HG03558 (cell line): ENCODE measurements around the gene SORT1.

Experiments
- ATAC-seq: cut with Tn5 transposase; IDR thresholded peaks from one replicate; pipeline ENCODE4 v1.9.1; 2021; ENCODE audit warnings: moderate number of reproducible peaks; ENCODE audit not compliant: unreplicated experiment; ENCODE audit errors: extremely low read depth

The SORT1 gene

DNA sequence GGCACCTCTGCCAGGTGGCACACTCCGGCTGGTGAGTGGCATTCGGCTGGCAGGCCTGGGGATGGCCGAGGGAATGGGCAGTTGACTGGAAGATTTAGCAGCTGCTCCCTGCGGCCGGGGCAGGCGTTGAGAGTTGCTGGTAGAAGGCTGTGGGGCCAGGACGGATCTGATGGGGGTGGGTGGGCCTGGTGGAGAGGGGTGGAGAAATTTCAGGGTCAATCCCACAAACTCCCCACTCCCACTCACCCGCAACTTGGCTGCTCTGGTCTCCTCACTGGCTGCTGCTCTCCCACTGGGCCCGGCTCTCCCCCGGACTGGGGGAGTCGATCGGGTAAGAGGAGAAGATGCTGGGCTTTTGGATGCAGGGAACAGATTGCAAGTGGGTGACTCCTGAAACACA, 116.9 kb downstream of the SORT1 start:
- ATAC-seq: no peak

- no peak for ATAC-seq
These were observed 118.0 kb downstream of the SORT1 start for GRCh38 chr1:109279615-109280278.

GRCh38 chr1:109277434-109278204, 120.1 kb downstream of the SORT1 start:
- no peak for ATAC-seq

DNA sequence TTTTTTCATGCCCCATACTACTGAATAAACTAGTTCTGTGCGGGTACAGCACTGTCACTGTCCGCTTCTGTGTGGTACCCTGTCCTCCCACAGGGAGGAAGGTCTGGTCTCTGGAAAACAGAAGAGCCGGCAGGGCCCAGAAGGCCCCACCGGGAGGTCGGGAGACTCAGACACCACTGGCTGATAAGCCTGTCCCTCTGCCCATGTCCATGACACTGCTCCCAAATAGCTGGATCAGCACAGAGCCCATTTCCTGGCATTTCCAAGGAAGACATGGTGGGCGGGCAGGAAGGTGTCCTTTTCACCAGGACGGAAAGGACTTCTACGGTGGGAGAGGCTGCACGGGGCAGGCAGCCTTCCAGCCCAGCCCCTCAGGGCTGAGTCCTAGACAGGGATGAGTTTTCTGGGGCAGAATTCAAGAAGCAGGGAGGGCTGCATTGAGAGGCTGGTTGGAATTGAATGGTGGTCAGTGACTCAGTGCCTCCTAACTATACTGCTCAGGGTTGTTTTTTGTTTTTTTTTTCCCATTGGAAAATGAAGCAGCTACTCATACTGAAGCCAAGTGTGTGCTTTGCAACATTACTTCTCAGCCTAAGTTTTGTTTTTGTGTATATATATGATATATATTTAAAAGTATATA, 121.9 kb downstream of the SORT1 start:
- ATAC-seq: no peak

DNA sequence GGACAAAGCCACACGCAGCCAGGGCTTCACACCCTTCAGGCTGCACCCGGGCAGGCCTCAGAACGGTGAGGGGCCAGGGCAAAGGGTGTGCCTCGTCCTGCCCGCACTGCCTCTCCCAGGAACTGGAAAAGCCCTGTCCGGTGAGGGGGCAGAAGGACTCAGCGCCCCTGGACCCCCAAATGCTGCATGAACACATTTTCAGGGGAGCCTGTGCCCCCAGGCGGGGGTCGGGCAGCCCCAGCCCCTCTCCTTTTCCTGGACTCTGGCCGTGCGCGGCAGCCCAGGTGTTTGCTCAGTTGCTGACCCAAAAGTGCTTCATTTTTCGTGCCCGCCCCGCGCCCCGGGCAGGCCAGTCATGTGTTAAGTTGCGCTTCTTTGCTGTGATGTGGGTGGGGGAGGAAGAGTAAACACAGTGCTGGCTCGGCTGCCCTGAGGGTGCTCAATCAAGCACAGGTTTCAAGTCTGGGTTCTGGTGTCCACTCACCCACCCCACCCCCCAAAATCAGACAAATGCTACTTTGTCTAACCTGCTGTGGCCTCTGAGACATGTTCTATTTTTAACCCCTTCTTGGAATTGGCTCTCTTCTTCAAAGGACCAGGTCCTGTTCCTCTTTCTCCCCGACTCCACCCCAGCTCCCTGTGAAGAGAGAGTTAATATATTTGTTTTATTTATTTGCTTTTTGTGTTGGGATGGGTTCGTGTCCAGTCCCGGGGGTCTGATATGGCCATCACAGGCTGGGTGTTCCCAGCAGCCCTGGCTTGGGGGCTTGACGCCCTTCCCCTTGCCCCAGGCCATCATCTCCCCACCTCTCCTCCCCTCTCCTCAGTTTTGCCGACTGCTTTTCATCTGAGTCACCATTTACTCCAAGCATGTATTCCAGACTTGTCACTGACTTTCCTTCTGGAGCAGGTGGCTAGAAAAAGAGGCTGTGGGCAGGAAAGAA, 122.9 kb downstream of the SORT1 start:
- ATAC-seq: no peak

- ATAC-seq: no peak
These were observed 124.0 kb downstream of the SORT1 start for GRCh38 chr1:109273570-109274288.

- ATAC-seq: no peak
These were observed 124.7 kb downstream of the SORT1 start for GRCh38 chr1:109272831-109273547.

GRCh38 chr1:109272021-109272799, 125.5 kb downstream of the SORT1 start:
- ATAC-seq: no peak

GRCh38 chr1:109271458-109271857, 126.3 kb downstream of the SORT1 start:
- no peak for ATAC-seq

DNA sequence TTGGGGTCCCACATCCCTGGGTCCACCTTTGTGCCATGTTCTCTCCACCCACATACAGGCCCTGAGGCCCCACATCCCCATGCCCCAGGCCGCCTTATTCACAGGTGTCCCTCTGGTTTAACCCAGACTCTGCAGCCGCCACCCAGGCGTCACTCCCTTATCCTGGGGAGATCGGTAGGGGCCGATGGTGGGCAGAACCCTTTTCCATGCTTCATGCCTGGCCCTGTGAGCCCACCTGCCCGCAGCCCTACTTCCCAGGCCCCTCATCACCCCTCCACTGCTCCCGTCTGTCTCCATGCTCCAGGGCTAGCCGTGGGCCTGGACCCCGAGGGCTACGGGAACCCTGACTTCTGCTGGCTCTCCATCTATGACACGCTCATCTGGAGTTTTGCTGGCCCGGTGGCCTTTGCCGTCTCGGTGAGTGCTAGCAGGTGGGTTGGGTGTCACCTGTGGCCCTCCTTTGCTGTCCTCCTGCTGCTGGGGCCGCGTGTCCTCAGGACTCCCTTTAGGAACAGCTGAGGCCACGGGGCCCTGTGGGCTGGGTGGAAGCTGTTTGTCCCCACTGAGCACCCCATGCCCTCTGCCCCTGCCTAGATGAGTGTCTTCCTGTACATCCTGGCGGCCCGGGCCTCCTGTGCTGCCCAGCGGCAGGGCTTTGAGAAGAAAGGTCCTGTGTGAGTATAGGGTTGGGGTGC, 126.9 kb downstream of the SORT1 start:
- no peak for ATAC-seq

DNA sequence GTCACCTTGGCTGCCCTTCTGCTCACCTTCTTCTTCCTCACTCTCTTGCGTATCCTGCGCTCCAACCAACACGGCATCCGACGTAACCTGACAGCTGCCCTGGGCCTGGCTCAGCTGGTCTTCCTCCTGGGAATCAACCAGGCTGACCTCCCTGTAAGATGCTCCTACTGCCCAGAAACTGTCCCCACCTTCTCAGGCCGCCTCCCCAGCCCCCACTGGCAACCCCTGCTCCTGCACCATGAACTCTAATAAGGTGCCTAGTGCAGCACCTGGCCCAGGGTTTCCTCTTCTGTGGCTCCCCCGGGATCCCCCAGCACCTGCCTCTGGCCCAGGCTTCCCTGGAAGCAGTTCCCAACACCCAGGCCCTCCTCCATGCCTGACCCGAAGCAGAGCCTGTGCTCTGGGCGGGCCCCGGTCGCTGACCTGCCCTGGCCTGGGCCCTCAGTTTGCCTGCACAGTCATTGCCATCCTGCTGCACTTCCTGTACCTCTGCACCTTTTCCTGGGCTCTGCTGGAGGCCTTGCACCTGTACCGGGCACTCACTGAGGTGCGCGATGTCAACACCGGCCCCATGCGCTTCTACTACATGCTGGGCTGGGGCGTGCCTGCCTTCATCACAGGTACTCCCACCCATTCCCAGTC, 127.6 kb downstream of the SORT1 start:
- ATAC-seq: no peak

DNA sequence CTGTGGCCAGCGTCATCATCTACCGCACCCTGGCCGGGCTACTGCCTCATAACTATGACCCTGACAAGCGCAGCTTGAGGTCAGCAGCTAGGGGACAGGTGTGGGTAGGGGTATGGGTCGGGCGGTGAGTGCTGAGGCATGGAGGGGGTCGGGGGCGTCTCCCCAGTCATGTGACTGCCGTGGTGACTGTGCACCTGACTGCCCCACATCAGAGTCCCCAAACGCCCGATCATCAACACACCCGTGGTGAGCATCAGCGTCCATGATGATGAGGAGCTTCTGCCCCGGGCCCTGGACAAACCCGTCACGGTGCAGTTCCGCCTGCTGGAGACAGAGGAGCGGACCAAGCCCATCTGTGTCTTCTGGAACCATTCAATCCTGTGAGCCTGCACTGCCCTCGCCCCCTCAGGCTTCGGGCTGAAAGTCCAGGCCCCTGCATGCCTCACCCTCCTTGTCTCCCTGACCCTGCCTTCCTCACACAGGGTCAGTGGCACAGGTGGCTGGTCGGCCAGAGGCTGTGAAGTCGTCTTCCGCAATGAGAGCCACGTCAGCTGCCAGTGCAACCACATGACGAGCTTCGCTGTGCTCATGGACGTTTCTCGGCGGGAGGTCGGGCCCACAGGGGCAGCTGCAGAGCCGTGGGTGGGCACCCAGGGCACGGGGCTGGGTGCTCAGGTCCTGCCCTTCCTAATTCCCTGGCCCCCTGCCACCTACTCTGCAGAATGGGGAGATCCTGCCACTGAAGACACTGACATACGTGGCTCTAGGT, 128.3 kb downstream of the SORT1 start:
- no peak for ATAC-seq

DNA sequence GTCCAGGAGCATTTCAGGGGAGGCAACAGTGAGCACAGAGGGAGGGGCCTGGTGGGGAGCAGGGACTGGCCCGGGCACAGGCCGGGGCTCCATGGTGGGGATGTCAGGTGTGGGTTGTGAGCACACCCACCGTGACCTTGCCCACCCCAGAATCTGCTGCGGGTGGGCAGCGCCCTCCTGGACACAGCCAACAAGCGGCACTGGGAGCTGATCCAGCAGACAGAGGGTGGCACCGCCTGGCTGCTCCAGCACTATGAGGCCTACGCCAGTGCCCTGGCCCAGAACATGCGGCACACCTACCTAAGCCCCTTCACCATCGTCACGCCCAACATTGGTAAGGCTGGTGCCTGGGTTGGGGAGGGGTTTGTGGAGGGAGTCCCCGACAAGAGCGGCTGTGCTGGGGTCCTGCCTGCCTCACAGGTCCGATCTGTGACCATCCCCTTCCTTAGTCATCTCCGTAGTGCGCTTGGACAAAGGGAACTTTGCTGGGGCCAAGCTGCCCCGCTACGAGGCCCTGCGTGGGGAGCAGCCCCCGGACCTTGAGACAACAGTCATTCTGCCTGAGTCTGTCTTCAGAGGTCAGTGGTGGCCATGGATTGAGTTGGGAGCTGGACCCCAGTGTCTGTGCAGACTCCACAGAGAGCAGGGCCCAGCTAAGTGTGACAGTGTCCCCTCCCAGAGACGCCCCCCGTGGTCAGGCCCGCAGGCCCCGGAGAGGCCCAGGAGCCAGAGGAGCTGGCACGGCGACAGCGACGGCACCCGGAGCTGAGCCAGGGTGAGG, 129.1 kb downstream of the SORT1 start:
- no peak for ATAC-seq

DNA sequence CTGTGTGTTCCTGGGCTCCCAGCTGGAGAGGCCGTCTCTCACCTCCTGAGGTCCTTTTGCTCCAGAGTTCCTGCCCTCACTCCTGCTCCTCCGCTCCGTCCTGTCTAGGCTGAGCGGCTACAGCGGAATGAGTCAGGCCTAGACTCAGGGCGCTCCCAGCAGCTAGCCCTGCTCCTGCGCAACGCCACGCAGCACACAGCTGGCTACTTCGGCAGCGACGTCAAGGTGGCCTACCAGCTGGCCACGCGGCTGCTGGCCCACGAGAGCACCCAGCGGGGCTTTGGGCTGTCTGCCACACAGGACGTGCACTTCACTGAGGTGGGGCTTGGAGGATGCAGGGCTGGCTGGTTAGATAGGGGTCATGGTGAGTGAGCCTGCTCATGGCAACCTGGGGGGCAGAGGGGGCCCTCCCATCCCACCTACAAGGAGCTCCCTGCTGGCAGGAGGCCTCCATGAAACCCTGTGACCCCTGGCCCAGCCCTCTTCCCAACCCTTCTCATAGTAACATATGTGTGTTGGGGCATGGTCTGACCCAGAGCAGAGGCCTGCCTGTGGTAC, 129.9 kb downstream of the SORT1 start:
- no peak for ATAC-seq

DNA sequence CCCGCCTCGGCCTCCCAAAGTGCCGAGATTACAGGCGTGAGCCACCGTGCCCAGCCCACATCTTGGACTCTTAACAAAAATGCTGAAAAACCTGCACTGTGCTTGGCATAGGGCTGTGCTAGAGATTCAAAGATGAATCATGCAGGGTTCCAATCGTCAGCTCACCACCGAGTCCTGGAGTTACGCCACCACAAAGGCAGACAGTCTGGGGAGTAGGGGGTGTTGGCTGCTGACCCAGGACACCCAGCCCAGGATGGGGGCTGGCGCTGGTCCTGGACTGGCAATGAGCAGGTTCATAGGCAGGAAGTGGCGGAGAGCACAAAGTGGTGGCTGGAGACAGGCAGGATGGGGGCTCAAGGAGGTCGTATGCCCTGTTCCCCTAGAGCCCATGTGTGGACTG, 130.8 kb downstream of the SORT1 start:
- no peak for ATAC-seq
